HG02678 (cell line): ENCODE results near the gene DNAH7.

Experiments used
- ATAC-seq: cut with Tn5 transposase; IDR thresholded peaks from one replicate; pipeline ENCODE4 v1.9.1; 2021; ENCODE audit warnings: mild to moderate bottlenecking, moderate library complexity; ENCODE audit not compliant: unreplicated experiment

The DNAH7 gene

DNA sequence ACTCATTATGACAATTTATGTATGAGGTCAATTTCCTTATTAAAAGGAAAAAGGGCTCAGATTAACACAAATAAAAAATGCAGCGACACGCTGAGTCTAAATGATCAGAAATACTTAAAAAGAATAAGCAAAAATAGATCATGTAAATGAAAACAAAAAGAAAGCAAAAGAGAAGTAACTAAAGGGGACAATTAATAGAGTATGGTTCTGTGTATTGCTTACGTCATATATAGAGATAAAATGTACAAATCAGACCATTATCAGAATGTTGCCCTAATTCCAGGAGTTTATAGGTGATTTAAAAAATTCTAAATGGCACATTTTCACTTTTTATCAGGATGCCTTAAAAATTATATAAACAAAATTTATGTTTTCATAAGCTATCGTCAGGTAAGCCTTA lies 189.5 kb downstream of the DNAH7 start:
- no peak for ATAC-seq

DNA sequence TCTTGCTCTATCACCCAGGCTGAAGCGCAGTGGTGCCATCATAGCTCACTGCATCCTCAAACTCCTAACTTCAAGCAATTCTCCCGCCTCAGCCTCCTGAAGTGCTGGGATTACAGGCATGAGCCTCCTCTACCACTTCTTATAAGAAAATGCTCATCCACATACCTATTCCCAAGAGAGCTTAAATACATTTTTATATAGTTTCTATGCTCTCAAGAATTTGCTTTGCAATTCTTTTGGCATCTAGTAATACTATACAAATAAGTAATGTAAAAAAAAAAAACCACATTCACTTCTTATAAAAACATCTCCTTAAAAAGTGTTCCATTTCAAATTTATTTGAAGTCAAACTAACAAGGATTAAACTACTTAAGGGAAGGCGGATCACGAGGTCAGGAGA lies 197.3 kb downstream of the DNAH7 start:
- no peak for ATAC-seq

DNA sequence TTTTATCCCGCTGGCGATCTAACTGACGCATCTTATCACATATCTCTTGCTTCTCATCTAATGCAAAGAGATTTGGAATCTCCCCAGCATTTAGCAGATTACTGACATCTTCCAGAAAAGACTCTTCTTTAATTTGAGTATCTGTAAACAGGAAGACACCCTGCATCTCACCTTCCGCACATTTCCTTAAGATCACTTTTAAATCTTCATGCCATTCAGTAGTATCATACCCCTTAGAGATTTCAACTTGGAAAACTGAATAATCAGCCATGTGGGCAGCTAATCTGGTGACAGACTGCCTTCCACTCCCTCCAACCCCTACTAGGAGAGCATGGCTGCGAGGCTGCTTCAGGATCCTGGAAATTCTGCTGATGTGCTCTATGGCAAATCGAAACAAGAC lies 204.3 kb downstream of the DNAH7 start:
- ATAC-seq, result no peak

DNA sequence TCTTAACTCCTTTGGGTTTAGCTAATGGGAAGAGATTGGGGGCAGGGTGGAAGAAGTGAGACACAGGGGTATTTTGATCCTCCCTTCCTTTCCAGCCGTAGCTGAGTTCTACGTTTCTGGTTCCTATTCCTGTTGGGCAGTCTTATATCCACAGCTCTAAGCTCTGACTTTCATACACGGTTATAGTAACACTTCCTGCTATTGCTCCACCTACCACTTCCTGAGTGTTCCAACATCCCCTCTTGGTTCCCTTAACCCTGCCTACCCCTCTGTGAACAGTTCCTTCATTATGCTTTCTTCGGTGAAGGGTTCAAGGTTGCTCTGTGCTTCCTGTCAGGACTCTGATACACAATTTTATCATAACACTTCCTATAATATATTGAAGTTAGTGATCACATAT lies 205.1 kb downstream of the DNAH7 start:
- ATAC-seq, result no peak

DNA sequence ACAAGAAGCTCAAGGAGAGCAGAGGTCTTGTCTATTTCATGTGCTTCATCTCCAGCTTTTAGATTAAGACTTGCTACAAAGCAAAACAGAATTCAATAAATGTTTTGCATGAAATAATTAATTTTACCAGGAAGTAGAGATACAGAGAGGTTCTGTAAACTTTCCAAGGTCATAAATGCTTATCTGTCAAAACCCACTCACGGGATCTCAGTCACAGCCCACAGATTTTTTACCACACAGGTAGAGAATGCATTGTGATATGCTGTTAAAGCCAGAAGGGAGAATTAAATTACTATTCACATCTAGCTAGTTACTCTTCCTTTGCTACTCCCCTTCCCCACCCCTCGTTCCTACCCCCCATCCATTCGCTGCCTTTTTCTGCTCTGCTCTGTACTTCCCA lies 205.5 kb downstream of the DNAH7 start:
- no peak for ATAC-seq

DNA sequence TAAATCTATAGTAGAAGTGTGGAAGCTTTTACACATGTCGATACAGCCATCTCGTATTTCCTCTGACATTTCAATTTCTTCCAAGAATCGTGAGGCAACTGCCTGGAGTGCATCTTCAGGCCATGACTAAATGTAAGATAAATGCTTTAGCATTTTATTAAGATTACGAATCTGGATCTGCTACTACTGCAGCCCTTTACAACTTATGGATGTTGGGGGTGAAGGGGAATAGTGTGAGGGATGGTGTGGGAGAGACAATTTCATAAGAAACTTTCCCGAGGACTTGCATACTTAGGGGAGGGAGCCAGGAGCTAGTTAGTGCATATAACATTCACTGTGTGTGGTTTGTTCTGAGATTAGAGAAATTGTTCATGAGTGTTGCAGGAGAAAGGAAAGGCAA lies 206.8 kb downstream of the DNAH7 start:
- no peak for ATAC-seq

DNA sequence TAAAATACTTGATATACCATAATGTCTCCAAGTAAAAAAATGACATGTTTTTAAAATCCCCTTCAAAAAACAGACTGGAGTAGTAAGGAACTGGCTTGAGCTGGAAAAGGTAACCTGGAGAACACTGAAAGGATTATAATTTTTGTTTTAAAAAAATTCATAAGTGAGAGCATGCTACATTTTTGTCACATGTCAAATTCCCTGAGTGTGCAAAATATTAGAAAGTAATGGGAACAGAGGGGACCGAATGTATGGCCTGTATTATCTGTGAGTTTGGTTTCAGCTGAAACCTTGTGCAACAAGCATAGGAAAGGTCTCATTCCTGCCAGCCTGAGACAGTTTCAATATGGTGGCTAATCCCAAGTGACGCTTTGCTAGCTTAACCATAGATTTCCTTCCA lies 209.1 kb downstream of the DNAH7 start:
- no peak for ATAC-seq

DNA sequence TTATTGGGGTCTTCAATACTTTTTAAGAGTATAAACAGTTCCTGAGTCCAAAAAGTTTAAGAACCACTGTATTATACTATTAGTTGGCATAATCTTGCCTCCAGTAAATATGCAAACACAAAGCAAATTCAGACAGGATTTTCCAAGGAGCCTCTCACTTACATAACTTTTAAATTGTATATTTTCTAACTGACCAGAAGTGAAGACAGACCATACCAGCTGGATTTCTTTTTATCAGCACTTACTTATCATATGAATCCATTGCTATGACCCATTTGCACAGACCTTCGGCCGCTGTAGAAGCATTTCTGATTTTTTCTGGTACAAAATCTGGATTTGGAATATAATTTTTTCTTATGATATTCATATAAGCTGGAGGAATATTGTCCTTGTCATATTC lies 211.5 kb downstream of the DNAH7 start:
- no peak for ATAC-seq

DNA sequence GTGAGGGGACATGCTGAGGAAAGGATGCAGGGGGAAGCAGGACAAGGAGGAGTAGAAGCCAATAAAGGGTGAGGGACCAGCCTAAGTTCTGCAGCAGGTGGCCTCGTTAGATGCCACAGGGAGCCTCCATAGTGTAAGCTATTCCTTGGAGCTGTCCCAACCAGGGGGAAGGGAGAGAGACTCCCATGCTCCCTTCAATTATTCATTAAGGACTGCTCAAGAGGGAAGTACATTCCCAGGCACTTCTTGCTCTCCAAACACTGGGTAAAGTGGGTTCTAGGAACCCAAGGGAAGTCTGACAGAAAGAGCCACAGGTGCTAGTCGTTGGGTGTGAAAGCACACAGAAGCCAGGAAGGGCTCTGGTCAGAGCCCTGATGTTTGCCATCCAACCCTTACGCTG lies 217.9 kb downstream of the DNAH7 start:
- no peak for ATAC-seq

DNA sequence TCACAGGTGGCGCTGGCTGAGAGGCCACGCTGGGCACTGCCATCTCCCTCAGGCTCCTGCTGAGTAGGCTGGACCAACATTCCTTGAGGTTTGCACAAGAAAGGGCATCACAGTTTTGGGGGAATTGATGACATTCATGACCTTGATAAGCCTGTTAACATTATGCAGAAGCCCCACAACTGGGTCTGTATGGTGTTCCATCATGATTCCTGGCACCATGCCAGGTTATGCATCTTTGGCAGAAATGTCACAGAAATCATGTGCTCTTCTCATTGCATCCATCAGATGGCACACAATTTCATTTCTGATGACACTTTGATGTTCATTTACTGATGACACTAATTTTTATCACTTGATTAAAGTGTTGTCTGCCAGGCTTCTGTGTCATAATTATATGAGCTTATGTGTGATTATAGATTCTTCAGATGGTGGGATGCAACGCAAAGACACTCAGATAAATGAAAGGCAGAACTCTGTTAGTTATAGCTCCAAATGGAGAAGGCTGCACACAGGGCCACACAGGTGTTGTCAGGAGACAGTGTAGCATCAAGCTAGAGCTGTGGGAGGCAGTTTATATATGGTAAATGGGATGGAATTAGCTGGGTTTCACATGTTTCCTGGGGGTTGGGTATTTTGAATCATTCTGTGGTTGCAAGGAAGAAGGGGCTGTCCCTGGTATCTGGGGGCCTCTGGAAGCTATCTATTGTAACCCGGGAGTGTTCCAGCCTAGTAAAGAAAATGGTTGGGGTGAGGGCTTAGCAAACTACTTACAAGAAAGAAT lies 220.3 kb downstream of the DNAH7 start:
- no peak for ATAC-seq

DNA sequence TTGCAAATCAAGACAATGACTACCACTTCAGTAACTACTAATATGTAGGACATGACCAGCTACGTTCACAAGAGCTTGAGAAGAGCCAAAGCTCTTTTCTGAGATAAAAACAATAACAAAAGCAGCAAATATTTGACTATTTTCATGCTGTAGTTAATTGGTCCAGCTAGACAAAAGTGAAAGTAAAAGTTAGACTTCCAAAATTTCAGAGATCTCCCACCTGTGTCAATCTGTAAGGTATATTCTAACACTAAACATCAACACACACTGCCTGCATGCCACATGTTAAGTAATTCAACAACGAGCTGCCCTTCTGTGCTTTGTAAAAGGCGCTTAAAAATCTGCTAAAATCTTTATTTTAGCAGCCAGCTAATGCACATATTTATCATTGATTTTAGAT lies 225.7 kb downstream of the DNAH7 start:
- no peak for ATAC-seq

DNA sequence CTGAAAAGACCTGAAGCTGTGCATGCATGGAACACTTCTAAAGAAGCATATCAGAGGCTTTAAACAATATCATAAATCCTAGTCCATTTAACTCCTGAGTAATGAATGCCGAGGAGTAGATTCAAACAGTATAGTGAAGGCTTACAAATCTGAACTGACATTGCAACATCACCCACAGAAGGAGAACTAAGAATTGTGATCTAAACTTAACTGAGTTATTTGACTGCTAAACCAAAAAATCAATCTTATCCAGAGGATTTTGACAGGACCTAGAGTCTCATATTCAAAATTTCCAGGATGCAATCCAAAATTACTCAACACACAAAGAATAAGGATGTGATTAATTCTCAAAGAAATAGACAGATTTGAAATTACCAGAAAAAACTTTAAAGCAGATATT lies 230.6 kb downstream of the DNAH7 start:
- ATAC-seq, result no peak

DNA sequence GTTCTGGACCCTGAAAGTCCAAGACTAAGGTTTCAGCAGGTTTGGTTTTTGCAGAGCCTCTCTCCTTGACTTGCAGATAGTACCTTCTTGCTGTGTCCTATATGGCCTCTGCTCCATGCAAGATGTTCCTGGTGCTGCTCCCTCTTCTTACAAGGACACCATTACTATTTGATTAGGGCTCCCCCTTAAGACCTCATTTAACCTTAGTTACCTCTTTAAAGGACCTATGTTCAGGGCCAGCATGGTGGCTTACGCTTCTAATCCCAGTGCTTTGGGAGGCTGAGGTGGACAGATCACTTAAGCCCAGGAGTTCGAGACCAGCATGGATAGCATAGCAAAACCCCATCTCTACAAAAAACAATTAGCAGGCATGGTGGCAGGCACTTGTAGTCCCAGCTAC lies 232.6 kb downstream of the DNAH7 start:
- no peak for ATAC-seq

DNA sequence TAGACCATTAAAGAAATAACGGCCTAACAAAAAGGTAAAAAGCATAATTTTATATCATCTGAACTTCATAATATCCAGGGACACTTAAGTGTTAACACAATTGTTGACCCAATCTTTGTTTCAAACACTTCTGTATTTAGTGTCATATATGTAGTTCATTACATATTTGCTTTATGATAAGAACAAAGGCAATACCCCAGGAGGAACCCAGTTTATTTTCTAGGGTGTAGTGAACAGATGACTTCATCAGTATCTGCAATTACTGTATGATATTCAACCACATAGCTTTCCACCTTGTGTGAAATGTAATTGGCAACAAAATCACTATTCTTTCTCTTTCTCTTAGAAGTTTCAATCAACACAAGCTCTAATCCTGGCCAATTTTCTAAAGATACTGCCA lies 233.8 kb downstream of the DNAH7 start:
- ATAC-seq, result no peak

DNA sequence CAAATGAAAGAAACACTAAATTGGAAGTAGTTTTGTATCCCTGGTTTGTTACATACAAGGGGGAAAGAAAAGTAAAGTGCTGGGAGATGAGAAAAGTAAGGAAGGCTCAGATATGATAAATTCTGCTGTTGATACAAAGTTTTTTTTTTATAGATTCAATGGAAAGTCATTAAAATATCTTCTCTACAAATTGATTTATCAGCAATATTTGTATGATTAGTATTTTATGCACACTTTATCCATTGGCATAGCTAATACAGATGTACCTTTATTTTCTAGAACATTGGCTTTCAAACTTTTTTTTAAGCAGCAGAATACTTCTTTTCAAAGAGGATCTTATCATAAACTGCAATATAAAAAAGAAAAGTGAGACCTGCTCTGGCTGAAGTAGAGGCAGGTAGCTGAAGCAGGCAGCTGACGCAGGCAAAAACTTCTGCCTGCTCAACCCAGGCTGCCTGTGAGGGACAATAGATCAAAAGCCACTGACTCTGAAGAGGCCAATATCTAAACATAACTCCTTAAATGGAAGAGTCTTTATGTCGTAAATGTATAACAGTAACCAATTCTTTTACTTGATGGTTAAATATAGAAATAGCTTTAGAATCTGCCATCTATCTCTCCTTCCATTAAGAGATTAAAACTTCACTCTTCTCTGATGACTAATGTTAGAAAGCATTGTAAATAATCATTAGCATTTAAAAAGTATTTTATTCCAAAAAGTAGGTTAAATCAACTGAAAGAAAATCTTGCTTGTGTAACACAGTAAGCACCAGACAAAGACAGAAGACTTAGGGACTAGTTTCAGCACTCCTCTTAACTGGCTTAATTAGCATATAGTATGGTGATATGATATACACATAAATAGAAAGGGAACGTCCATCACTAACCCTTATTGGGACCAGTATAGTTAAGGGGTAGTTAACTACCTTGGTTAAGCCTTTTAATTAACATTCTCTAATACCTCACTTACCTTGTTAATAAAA lies 237.4 kb downstream of the DNAH7 start:
- ATAC-seq, result no peak

DNA sequence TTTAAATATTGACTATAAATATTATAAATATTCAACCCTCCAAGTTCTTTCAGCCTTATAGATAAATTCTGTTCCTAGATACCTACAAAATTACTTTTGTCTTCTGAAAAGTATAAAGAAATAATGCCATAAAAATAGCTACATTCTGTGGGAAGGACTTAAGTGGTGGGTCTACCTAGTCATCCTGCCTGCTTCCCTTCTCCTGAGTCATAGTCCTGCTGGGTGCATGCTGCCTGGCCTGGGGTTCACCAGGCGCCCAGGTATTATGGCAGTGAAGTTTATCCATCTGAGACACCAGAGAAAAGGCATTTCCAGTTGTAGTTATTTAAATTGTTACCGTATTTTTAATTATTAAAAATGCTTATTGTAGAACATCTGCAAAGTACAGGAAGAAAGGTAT lies 244.2 kb downstream of the DNAH7 start:
- ATAC-seq, result no peak

DNA sequence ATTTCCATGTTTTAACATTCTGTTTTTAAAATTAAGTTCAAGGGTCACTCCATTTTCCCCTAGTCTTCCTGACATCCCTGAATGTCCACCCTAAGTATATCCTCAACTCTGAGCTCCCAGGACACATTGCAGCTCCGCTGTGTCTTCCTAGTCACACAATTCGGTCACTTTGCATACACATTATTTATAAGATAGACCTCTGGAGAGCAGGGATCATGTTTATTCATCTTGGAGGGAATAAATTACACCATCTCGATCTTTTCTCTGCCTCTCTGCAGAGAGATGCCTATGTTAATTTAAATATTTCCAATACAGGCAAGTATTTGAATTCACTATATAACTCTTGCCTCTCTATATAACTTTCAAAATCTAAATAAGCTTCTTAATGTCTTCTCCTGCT lies 245.4 kb downstream of the DNAH7 start:
- no peak for ATAC-seq

DNA sequence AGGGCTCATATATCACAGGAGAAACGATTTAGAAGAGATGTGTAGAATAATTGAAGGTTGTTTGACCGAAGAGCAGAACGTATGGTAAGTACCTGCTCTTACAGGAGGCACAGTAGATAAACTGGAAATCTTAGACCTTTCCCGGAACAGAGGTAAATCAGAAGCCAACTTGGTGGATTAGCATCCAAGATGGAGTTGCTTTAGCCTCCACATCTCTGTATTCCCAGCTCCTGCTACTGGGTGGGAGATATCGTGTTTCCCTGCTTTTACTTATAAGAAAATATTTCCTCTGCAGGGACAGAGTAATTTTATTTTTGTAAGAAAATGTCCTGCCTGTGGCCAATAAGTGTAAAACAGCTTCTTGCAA lies 247.1 kb downstream of the DNAH7 start:
- no peak for ATAC-seq

DNA sequence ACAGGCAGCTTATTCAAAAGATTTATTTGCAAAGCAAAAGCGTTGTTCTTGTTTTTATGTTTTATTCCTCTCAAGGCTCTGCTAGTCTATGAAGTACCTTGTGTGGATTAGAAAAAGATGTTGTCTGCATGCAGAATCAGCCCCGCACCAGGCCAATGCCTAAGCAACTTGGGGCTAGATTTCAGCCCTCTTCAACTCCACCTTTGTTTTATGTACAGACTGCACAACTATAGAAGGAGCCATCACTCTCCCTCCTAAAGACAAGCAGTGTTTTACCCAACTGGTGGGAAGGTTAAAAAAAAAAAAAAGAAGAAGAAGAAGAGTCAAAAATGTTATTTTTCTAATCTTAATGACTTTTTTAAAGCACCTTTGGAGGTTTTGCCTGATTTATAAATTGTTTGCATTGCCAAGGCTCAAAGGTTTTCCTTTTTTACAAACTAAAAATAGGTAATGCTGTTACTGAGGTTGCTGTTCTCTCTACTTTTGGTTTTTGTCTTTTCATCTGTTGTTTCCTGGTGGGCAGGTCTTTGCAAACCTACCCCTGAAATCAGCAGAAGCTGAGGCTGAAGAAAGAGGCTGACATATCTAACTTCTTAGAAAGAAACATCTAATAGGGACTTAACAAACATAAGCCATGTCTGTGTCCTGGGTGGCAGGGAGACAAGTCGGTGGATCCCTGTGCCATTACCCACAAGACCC lies 247.6 kb downstream of the DNAH7 start:
- ATAC-seq, result no peak

DNA sequence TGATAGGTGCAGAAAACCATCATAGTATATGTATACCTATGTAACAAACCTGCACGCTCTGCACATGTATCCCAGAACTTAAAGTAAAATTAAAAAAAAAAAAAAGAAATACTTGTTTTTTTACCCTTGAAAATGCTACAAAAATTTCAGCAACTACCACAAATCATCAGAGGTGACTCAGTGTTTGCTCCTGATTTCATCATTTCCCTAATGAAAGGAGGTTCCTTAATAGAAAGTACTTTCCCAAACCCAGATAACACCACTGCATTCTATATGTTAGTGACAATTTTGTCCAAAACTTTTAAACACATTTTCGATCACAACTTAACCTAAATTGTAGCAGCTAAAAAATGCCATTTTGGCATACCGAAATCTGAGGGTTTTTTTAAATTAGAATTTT lies 248.3 kb downstream of the DNAH7 start:
- no peak for ATAC-seq

DNA sequence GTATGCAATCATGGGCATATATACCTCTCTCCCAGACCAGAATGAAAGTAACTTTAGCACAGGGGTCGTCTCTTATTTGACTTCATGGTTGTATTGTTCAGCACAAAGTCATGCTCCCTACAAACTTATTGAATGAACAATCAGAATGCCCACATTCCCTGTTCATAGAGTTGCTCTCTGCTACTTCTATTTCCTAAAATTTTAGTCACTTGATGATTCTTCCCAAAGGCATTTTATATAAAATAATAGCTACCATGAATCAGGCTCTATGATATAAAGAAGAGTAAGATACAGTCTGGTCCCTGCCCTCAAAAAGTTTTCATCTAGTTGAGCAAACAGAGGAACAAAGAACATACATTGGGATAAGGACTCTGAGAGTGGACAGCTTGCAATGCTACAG lies 249.4 kb downstream of the DNAH7 start:
- no peak for ATAC-seq

DNA sequence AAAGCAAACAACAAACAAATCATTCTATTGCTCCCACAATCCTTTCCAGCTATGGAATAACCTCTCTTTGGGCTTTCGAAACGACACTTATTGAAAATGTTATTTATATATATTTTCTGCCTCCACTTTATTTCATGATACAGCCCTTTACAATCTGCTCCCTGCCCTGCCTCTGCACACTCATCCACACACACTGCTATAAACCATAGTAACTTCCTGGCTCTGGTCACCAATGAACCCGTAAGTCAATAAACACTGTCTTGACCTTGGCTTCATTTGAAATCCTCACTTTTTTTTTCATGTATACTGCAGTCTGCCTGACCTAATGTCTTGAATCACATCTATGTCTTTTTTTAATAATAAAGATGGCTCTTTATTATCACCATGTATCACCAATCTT lies 250.1 kb downstream of the DNAH7 start:
- no peak for ATAC-seq
